Liver (tissue), 9 donors: ENCODE data around the gene CDK16. TPM values are rescaled to one million over a fixed set of nuclear protein-coding genes. Genes with fewer than 3 reads are reported as not detected.

Source experiments
- DNase-seq: peaks from one replicate; pipeline ENCODE4 v3.0.0-alpha.2; 2017; ENCODE audit warnings: low spot score
- H3K27ac ChIP-seq, 2 donors: one replicate each; pipeline ENCODE4 v1.7.0; 2013; ENCODE audit warnings: inconsistent platforms in 2 of 2, low read length in 2 of 2, control low read depth in 1 of 2, low read depth in 1 of 2, mild to moderate bottlenecking in 1 of 2
- H3K27me3 ChIP-seq, 4 donors: one replicate each; pipeline versions ENCODE4 v1.6.1 to v1.7.0; 2013; ENCODE audit warnings: low read length in 3 of 4, inconsistent platforms in 1 of 4, mild to moderate bottlenecking in 1 of 4, moderate library complexity in 1 of 4; ENCODE audit not compliant: control insufficient read depth in 4 of 4, insufficient read depth in 4 of 4
- H3K36me3 ChIP-seq, 4 donors: one replicate each; pipeline versions ENCODE4 v1.6.1 to v1.7.0; 2013; ENCODE audit warnings: low read length in 3 of 4, mild to moderate bottlenecking in 3 of 4, low read depth in 1 of 4, moderate library complexity in 1 of 4; ENCODE audit not compliant: control insufficient read depth in 4 of 4, insufficient read depth in 3 of 4
- H3K4me1 ChIP-seq, 4 donors: one replicate each; pipeline versions ENCODE4 v1.6.1 to v1.7.0; 2013; ENCODE audit warnings: low read length in 3 of 4, mild to moderate bottlenecking in 3 of 4, moderate library complexity in 1 of 4; ENCODE audit not compliant: control insufficient read depth in 4 of 4, insufficient read depth in 4 of 4
- H3K4me3 ChIP-seq, 3 donors: one replicate each; pipeline versions ENCODE4 v1.6.1 to v1.7.0; 2013; ENCODE audit warnings: low read length in 3 of 3, control low read depth in 1 of 3, low read depth in 1 of 3, mild to moderate bottlenecking in 1 of 3
- H3K9ac ChIP-seq, 2 donors: one replicate each; pipeline ENCODE4 v1.7.0; 2013; ENCODE audit warnings: low read length in 2 of 2, mild to moderate bottlenecking in 2 of 2, moderate library complexity in 2 of 2, control low read depth in 1 of 2, low read depth in 1 of 2
- H3K9me3 ChIP-seq, 4 donors: one replicate each; pipeline versions ENCODE4 v1.6.1 to v1.7.0; 2013; ENCODE audit warnings: low read length in 3 of 4; ENCODE audit not compliant: control insufficient read depth in 4 of 4
- EGR1 ChIP-seq, 2 donors: IDR thresholded peaks; 2 replicates each; pipeline ENCODE4 v1.6.1; 2016 to 2018; ENCODE audit warnings: antibody characterized with exemption in 2 of 2, low read depth in 2 of 2
- FOXA1 ChIP-seq: IDR thresholded peaks from 2 replicates; pipeline ENCODE4 v1.6.1; 2016; ENCODE audit warnings: antibody characterized with exemption
- FOXA2 ChIP-seq: IDR thresholded peaks from 2 replicates; pipeline ENCODE4 v1.6.1; 2016; ENCODE audit warnings: antibody characterized with exemption
- GABPA ChIP-seq, 2 donors: IDR thresholded peaks in 1 of 2; conservative IDR thresholded peaks in 1 of 2; 2 replicates each; pipeline ENCODE4 v1.6.1; 2016; ENCODE audit warnings: antibody characterized with exemption in 2 of 2, mild to moderate bottlenecking in 1 of 2, moderate library complexity in 1 of 2
- HNF4A ChIP-seq, 2 donors: conservative IDR thresholded peaks; 2 replicates each; pipeline ENCODE4 v1.6.1; 2016; ENCODE audit warnings: antibody characterized with exemption in 2 of 2, mild to moderate bottlenecking in 2 of 2
- HNF4G ChIP-seq: IDR thresholded peaks from 2 replicates; pipeline ENCODE4 v1.6.1; 2016; ENCODE audit warnings: antibody characterized with exemption
- JUND ChIP-seq, 2 donors: IDR thresholded peaks; 2 replicates each; pipeline ENCODE4 v1.6.1; 2016; ENCODE audit warnings: antibody characterized with exemption in 2 of 2
- NR2F2 ChIP-seq: IDR thresholded peaks from 2 replicates; pipeline ENCODE4 v1.6.1; 2016; ENCODE audit warnings: antibody characterized with exemption
- RAD21 ChIP-seq, 2 donors: IDR thresholded peaks; 2 replicates each; pipeline ENCODE4 v1.6.1; 2016; ENCODE audit warnings: antibody characterized with exemption in 2 of 2, mild to moderate bottlenecking in 2 of 2
- RXRA ChIP-seq, 2 donors: IDR thresholded peaks; 2 replicates each; pipeline ENCODE4 v1.6.1; 2017 to 2018; ENCODE audit warnings: antibody characterized with exemption in 2 of 2, mild to moderate bottlenecking in 1 of 2
- SP1 ChIP-seq: IDR thresholded peaks from 2 replicates; pipeline ENCODE4 v1.6.1; 2018; ENCODE audit warnings: antibody characterized with exemption, mild to moderate bottlenecking
- TAF1 ChIP-seq: conservative IDR thresholded peaks from 2 replicates; pipeline ENCODE4 v1.6.1; 2016; ENCODE audit warnings: antibody characterized with exemption, mild to moderate bottlenecking
- YY1 ChIP-seq: IDR thresholded peaks from 2 replicates; pipeline ENCODE4 v1.6.1; 2016; ENCODE audit warnings: antibody characterized with exemption, mild to moderate bottlenecking
- WGBS: extraction: QIAGEN DNeasy Blood & Tissue Kit; methylation state at CpG from one replicate; pipeline ENCODE4 v1.1.7; 2013; 5-methylcytosine and 5-hydroxymethylcytosine counted together
- polyA plus RNA-seq, 2 donors: library from polyadenylated mRNA; stranded (reverse) in 1 of 2; unstranded in 1 of 2; fragments of 200-250 nt in 1 of 2; fragments of >200 nt in 1 of 2; fragmentation: Nextera tagmentation in 1 of 2; extraction: Ambion mirVana in 1 of 2; gene quantifications; one replicate each; pipeline versions ENCODE4 v1.2.1 to v1.2.3, GENCODE V29; 2013 to 2015
- total RNA-seq, 2 donors: library from RNA; depleted of rRNA; stranded (reverse); fragments of >200 nt; gene quantifications; one replicate each; pipeline ENCODE4 v1.2.3, GENCODE V29; 2014
- TF ChIP-seq, protein P1 (sequence below): IDR thresholded peaks from 2 replicates; pipeline ENCODE4 v1.6.1; 2016; ENCODE audit warnings: antibody characterized with exemption
- TF ChIP-seq, protein P2 (sequence below): IDR thresholded peaks from 2 replicates; pipeline ENCODE4 v1.6.1; 2016; ENCODE audit warnings: antibody characterized with exemption
- TF ChIP-seq, protein P3 (sequence below): IDR thresholded peaks from 2 replicates; pipeline ENCODE4 v1.6.1; 2016; ENCODE audit warnings: antibody characterized with exemption
- TF ChIP-seq, protein P4 (sequence below): IDR thresholded peaks from 2 replicates; pipeline ENCODE4 v1.6.1; 2016; ENCODE audit warnings: antibody characterized with exemption, mild to moderate bottlenecking
- TF ChIP-seq, protein P5 (sequence below): fragments of 150-350 bp; IDR thresholded peaks from 2 replicates; pipeline ENCODE4 v1.5.1; 2017; ENCODE audit warnings: improper control_type of control experiment, low read depth, low read length; ENCODE audit not compliant: missing input control
- donor health status: healthy.
- donor health status: healthy.
- donor health status: healthy.
- donor health status: healthy.
- donor health status: healthy.

CDK16 gene
- total and polyA plus RNA-seq, 4 donors, result 10.8 to 31.1 (median 19.9) TPM

DNA sequence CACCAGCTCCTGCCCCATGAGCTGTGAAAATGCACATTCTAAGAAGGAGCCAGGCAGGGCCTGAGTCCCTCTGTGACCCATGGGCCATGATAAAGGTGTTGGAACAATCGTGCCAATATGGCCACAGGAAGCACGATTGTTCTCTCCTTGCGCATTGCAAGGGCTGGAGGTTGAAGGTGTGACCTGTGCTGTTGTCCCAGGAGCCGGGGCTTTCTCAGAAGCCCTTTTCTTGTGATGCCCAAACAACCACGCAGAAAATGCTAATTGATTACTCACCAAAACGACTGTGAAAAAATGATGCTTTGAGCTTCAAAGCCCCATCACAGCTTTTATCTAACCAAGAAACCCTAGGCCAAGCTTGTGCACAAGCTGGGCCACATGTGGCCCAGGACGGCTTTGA, 48.2 kb downstream of the CDK16 start:
- Histone ChIP-seq H3K27ac (no peak overlapping the region), H3K9ac (no peak overlapping the region), H3K4me1 (no peaks in the 10 kb centered on the region), H3K27me3 (peaks cover 0 to 1% (median 0%) of the 10 kb centered on the region in 4 donors), H3K36me3 (no peaks in the 10 kb centered on the region), H3K9me3 (no peaks in the 10 kb centered on the region), H3K4me3 (no peak overlapping the region)
- no peak for DNase-seq
- TF ChIP-seq FOXA2 (no peak), JUND (IDR thresholded peaks at IDR 0.05) (no peak), SP1 (no peak), HNF4G (no peak), HNF4A (conservative IDR thresholded peaks at IDR 0.05) (no peak), FOXA1 (no peak)
- TF ChIP-seq, protein P1, sequence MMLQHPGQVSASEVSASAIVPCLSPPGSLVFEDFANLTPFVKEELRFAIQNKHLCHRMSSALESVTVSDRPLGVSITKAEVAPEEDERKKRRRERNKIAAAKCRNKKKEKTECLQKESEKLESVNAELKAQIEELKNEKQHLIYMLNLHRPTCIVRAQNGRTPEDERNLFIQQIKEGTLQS, result no peak
- TF ChIP-seq, protein P2, sequence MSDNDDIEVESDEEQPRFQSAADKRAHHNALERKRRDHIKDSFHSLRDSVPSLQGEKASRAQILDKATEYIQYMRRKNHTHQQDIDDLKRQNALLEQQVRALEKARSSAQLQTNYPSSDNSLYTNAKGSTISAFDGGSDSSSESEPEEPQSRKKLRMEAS, result no peak
- 87% methylated on average over 7 of the region's 7 CpGs for whole genome bisulfite sequencing

DNA sequence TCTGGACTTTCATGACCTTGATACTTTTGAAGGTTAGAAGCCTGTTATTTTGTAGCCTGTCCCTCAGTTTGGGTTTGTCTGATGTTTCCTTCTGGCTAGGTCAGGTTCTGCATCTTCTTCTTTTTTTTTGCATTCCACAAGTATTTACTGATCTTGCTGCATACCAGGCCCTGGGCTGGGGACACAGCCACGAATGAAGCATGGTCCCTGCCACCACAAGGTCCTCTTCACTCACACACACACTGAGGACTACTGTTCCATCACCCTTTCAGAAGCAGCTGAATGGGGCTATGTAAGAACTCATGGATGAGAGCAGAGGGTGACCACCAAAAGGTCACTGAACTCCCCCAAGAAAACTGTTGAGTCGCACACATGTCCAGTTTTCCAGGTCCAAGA, 53.5 kb downstream of the CDK16 start:
- Histone ChIP-seq H3K36me3 (no peaks in the 10 kb centered on the region), H3K9me3 (no peaks in the 10 kb centered on the region), H3K27ac (no peak overlapping the region), H3K9ac (no peak overlapping the region), H3K27me3 (no peaks in the 10 kb centered on the region), H3K4me3 (no peak overlapping the region), H3K4me1 (no peaks in the 10 kb centered on the region)
- no peak for TF ChIP-seq EGR1 (IDR thresholded peaks at IDR 0.05; ENCODE audit: low read depth in 2 of 2)
- no peak for TF ChIP-seq YY1
- TF ChIP-seq, protein P1, result no peak
- no peak for TF ChIP-seq TAF1
- TF ChIP-seq NR2F2, result no peak
- TF ChIP-seq FOXA1, result no peak
- TF ChIP-seq, protein P3, sequence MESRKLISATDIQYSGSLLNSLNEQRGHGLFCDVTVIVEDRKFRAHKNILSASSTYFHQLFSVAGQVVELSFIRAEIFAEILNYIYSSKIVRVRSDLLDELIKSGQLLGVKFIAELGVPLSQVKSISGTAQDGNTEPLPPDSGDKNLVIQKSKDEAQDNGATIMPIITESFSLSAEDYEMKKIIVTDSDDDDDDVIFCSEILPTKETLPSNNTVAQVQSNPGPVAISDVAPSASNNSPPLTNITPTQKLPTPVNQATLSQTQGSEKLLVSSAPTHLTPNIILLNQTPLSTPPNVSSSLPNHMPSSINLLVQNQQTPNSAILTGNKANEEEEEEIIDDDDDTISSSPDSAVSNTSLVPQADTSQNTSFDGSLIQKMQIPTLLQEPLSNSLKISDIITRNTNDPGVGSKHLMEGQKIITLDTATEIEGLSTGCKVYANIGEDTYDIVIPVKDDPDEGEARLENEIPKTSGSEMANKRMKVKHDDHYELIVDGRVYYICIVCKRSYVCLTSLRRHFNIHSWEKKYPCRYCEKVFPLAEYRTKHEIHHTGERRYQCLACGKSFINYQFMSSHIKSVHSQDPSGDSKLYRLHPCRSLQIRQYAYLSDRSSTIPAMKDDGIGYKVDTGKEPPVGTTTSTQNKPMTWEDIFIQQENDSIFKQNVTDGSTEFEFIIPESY, result no peak
- TF ChIP-seq, protein P4, sequence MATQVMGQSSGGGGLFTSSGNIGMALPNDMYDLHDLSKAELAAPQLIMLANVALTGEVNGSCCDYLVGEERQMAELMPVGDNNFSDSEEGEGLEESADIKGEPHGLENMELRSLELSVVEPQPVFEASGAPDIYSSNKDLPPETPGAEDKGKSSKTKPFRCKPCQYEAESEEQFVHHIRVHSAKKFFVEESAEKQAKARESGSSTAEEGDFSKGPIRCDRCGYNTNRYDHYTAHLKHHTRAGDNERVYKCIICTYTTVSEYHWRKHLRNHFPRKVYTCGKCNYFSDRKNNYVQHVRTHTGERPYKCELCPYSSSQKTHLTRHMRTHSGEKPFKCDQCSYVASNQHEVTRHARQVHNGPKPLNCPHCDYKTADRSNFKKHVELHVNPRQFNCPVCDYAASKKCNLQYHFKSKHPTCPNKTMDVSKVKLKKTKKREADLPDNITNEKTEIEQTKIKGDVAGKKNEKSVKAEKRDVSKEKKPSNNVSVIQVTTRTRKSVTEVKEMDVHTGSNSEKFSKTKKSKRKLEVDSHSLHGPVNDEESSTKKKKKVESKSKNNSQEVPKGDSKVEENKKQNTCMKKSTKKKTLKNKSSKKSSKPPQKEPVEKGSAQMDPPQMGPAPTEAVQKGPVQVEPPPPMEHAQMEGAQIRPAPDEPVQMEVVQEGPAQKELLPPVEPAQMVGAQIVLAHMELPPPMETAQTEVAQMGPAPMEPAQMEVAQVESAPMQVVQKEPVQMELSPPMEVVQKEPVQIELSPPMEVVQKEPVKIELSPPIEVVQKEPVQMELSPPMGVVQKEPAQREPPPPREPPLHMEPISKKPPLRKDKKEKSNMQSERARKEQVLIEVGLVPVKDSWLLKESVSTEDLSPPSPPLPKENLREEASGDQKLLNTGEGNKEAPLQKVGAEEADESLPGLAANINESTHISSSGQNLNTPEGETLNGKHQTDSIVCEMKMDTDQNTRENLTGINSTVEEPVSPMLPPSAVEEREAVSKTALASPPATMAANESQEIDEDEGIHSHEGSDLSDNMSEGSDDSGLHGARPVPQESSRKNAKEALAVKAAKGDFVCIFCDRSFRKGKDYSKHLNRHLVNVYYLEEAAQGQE, result no peak
- no peak for TF ChIP-seq GABPA (IDR thresholded peaks at IDR 0.05 in 1 of 2, conservative IDR thresholded peaks at IDR 0.05 in 1 of 2)
- TF ChIP-seq JUND (IDR thresholded peaks at IDR 0.05), result no peak
- TF ChIP-seq HNF4G, result no peak
- no peak for TF ChIP-seq RAD21 (IDR thresholded peaks at IDR 0.05)
- TF ChIP-seq, protein P5, sequence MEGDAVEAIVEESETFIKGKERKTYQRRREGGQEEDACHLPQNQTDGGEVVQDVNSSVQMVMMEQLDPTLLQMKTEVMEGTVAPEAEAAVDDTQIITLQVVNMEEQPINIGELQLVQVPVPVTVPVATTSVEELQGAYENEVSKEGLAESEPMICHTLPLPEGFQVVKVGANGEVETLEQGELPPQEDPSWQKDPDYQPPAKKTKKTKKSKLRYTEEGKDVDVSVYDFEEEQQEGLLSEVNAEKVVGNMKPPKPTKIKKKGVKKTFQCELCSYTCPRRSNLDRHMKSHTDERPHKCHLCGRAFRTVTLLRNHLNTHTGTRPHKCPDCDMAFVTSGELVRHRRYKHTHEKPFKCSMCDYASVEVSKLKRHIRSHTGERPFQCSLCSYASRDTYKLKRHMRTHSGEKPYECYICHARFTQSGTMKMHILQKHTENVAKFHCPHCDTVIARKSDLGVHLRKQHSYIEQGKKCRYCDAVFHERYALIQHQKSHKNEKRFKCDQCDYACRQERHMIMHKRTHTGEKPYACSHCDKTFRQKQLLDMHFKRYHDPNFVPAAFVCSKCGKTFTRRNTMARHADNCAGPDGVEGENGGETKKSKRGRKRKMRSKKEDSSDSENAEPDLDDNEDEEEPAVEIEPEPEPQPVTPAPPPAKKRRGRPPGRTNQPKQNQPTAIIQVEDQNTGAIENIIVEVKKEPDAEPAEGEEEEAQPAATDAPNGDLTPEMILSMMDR, result no peak
- no peak for TF ChIP-seq SP1
- TF ChIP-seq RXRA (IDR thresholded peaks at IDR 0.05), result no peak
- TF ChIP-seq, protein P2, result no peak
- TF ChIP-seq FOXA2, result no peak
- no peak for TF ChIP-seq HNF4A (conservative IDR thresholded peaks at IDR 0.05)
- 79% methylated on average over 2 of the region's 2 CpGs for WGBS
- no peak for DNase-seq
